ENCODE results near the gene LEO1. TPM values are rescaled to one million over a fixed set of nuclear protein-coding genes. Genes with fewer than 3 reads are reported as not detected.

Gene LEO1
- total RNA-seq, 1 donor from 2014 or later, result 32.7 TPM

DNA sequence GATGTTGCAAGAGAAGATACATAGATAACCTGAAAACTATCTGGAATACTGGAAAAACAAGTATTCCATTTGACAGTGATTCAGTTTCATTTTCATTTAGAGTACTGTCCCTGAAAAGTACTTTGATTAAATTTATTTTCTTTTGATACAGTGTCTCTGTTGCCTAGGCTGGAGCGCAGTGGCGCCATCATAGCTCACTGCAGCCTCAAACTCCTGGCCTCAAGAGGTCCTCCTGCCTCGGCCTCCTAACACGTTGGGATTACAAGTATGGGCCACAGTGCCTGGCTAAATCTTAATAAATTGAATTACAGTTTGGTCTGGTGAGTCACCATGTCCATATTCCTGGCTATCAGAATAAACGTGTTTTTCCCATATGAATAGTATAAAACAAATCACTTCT lies 1.6 kb upstream of the LEO1 start:
- Mint-ChIP-seq H3K9me3 (peaks cover 2% of the 10 kb centered on the region), H3K4me3 (peak overlapping the region; percentile 82), H3K36me3 (ENCODE audit: low read depth) (peaks cover 7% of the 10 kb centered on the region), H3K27me3 (ENCODE audit: low read depth) (peaks cover 2% of the 10 kb centered on the region), H3K27ac (ENCODE audit: unreplicated experiment) (no peak overlapping the region), H3K4me1 (peaks cover 20% of the 10 kb centered on the region)
- TF ChIP-seq, protein P1, sequence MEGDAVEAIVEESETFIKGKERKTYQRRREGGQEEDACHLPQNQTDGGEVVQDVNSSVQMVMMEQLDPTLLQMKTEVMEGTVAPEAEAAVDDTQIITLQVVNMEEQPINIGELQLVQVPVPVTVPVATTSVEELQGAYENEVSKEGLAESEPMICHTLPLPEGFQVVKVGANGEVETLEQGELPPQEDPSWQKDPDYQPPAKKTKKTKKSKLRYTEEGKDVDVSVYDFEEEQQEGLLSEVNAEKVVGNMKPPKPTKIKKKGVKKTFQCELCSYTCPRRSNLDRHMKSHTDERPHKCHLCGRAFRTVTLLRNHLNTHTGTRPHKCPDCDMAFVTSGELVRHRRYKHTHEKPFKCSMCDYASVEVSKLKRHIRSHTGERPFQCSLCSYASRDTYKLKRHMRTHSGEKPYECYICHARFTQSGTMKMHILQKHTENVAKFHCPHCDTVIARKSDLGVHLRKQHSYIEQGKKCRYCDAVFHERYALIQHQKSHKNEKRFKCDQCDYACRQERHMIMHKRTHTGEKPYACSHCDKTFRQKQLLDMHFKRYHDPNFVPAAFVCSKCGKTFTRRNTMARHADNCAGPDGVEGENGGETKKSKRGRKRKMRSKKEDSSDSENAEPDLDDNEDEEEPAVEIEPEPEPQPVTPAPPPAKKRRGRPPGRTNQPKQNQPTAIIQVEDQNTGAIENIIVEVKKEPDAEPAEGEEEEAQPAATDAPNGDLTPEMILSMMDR (conservative IDR thresholded peaks at IDR 0.05), result no peak
- DNase-seq (ENCODE audit: low read depth, low spot score), result no peak

GRCh38 chr15:51971032-51971374 lies 575 bp downstream of the LEO1 start:
- Mint-ChIP-seq H3K36me3 (ENCODE audit: low read depth) (peaks cover 19% of the 10 kb centered on the region), H3K4me3 (peak overlapping the region; percentile 94), H3K4me1 (peaks cover 20% of the 10 kb centered on the region), H3K27ac (ENCODE audit: unreplicated experiment) (peak overlapping the region; percentile 83), H3K27me3 (ENCODE audit: low read depth) (peaks cover 2% of the 10 kb centered on the region), H3K9me3 (peaks cover 6% of the 10 kb centered on the region)
- no peak for DNase-seq (ENCODE audit: low read depth, low spot score)
- TF ChIP-seq, protein P1 (conservative IDR thresholded peaks at IDR 0.05), result no peak

GRCh38 chr15:51970132-51970817 lies 1.3 kb downstream of the LEO1 start:
- H3K4me3 Mint-ChIP-seq, result peak overlapping the region; percentile 94
- TF ChIP-seq, protein P1 (conservative IDR thresholded peaks at IDR 0.05), result no peak
- peak overlapping the region; percentile 51 for H3K27ac Mint-ChIP-seq (ENCODE audit: unreplicated experiment)
- H3K27me3 Mint-ChIP-seq (ENCODE audit: low read depth), result peaks cover 2% of the 10 kb centered on the region
- DNase-seq (ENCODE audit: low read depth, low spot score), result no peak
- peaks cover 26% of the 10 kb centered on the region for H3K36me3 Mint-ChIP-seq (ENCODE audit: low read depth)
- peaks cover 20% of the 10 kb centered on the region for H3K4me1 Mint-ChIP-seq
- H3K9me3 Mint-ChIP-seq, result peaks cover 6% of the 10 kb centered on the region

DNA sequence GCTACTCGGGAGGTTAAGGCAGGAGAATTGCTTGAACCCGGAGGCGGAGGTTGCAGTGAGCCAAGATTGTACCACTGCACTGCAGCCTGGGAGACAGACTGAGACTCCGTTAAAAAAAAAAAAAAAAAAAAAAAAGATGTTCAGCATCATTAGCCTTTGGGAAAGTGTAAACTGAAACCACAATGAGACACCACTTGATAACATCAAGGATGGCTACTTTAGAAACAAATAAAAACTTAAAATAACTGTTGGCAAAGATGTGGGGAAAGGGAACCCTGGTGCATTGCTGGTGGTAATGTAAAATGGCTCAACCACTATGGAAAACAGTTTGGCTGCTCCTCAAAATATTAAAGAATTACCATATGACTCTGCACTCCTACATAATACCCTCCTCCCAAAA lies 1.9 kb downstream of the LEO1 start:
- H3K9me3 Mint-ChIP-seq, result peaks cover 6% of the 10 kb centered on the region
- no peak overlapping the region for H3K27ac Mint-ChIP-seq (ENCODE audit: unreplicated experiment)
- TF ChIP-seq, protein P1 (conservative IDR thresholded peaks at IDR 0.05), result no peak
- H3K36me3 Mint-ChIP-seq (ENCODE audit: low read depth), result peaks cover 28% of the 10 kb centered on the region
- no peak for DNase-seq (ENCODE audit: low read depth, low spot score)
- H3K27me3 Mint-ChIP-seq (ENCODE audit: low read depth), result peaks cover 2% of the 10 kb centered on the region
- peak overlapping the region; percentile 94 for H3K4me3 Mint-ChIP-seq
- peaks cover 20% of the 10 kb centered on the region for H3K4me1 Mint-ChIP-seq

DNA sequence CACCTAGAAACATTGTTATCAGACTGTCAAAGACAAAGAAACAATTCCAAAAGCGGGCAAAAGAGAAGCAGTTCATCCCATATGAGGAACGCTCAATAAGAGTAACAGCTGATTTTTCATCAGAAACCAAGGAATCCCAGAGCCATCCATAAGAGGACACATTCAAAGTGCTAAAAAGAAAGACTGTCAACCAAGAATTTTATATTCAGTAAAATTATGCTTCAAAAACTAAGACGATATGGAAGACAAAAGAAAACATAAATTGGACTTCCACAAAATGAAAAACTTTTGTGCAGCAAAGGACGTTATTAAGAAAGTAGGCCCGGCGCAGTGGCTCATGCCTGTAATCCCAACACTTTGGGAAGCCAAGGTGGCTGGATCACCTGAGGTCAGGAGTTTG lies 4.0 kb downstream of the LEO1 start:
- H3K9me3 Mint-ChIP-seq, result peaks cover 6% of the 10 kb centered on the region
- H3K27me3 Mint-ChIP-seq (ENCODE audit: low read depth), result peaks cover 2% of the 10 kb centered on the region
- peaks cover 20% of the 10 kb centered on the region for H3K4me1 Mint-ChIP-seq
- H3K27ac Mint-ChIP-seq (ENCODE audit: unreplicated experiment), result no peak overlapping the region
- no peak for DNase-seq (ENCODE audit: low read depth, low spot score)
- peaks cover 34% of the 10 kb centered on the region for H3K36me3 Mint-ChIP-seq (ENCODE audit: low read depth)
- peak overlapping the region; percentile 69 for H3K4me3 Mint-ChIP-seq
- TF ChIP-seq, protein P1 (conservative IDR thresholded peaks at IDR 0.05), result no peak

Measured in neural crest cell (in vitro differentiated cells).